Pons (tissue), 1 donor: ENCODE results near the gene C3orf70.
A peak's percentile ranks its signal among the peaks of the same experiment; 100 is the strongest.
"Not testable (repeated sequence)": the region's sequence is repeated elsewhere in the genome, so short reads cannot be mapped to it uniquely, and the experiment has no call there.

ENCODE experiments used
- DNase-seq: peaks from one replicate; pipeline ENCODE4 v3.0.0-alpha.2; 2016; ENCODE audit warnings: low spot score

The C3orf70 gene

DNA sequence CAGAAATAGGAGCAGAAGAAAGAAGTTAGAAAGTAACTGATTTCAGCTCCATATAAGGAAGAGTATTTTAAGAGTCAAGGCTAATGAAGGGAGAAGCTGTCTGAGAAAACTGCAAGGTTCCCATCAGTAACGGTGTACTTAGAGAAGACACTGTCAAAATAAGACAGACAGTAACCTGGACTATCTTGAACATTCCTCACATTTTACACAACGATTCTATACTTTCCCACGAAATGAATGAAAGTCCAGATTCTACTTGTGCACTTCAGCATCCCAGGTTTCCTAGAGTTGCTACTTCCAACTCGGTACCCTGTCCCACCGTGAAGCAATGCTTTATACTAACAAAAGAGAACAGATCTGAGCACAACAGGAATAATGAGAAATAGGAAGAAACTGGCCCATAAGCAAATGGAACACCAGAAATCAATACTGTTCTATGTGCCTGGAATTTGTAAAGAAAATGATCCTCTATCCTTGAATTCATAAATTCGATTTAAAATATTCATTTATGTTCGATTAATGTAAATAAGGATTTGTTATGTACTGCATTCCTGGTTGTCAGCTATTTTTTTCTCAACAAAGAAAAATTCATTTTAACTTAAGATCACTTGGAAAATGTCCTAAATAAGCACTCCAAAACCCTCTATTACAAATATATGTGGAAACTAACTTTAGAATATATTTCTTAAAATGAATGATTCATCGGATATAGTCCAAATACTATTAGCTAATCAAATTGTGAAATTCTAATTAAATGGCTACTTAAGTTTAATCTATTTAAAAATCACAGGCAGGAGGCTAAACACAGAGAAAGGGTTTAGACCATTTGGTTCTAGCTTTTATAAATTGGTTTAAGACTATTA lies 1.5 kb downstream of the C3orf70 start:
- peak; percentile 37 for DNase-seq

GRCh38 chr3:185150561-185150960 lies 2.3 kb downstream of the C3orf70 start:
- DNase-seq, result peak; percentile 62

GRCh38 chr3:185149591-185149990 lies 3.3 kb downstream of the C3orf70 start:
- DNase-seq, result peak; percentile 74

DNA sequence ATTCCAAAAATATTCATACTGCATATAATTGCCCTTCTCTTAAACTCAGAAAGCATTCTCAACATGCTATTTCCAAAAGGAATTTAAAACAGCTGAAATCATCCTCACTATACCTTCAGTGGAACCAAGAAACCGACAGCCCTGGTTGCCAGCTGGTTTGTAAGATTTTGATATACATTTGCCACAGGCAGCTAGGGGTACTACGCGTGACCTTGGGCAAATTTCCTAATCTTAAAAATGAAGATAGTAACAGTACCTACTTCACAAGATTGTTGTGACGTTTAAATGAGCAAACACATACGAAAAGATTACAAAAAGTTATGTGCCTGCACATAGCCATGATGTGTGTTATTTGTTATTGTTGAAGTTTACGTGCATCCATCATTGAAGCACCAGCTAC lies 7.3 kb downstream of the C3orf70 start:
- DNase-seq, result no peak

GRCh38 chr3:185144784-185145183 lies 8.1 kb downstream of the C3orf70 start:
- no peak for DNase-seq

GRCh38 chr3:185137821-185138220 lies 15.0 kb downstream of the C3orf70 start:
- no peak for DNase-seq

- no peak for DNase-seq
Observed at GRCh38 chr3:185134509-185134908, 18.4 kb downstream of the C3orf70 start.

DNA sequence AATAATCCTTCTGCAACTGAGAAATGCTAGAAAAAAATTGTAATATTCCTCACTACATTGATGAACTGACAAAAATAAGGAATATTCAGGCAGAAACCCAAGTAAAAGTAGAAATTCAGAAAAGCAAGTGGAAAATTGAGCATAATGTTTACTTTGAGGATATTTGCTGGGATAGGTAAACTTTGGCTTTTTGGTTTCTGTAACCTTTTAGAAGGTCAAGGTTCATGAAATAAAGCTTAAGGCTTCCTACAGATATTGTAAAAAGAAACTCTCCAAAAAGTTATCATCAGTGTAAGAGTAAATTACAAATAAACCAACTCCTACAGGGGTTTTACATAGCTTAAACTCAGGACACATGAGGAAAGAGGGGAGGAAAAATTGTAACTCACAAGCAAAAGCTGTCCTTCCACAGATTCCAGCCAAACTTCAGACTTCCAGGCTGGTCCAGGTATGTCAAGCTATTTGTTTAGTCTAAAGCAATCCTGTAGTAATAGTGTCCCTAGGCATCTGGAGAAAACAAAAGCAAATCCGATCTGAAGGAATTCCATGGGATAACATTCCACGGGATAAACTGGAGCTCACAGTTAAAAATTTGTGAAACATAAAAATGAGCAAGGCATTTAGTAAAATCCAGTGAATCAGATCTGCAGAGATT lies 21.1 kb downstream of the C3orf70 start:
- DNase-seq, result no peak

GRCh38 chr3:185129083-185129482 lies 23.8 kb downstream of the C3orf70 start:
- DNase-seq, result no peak

DNA sequence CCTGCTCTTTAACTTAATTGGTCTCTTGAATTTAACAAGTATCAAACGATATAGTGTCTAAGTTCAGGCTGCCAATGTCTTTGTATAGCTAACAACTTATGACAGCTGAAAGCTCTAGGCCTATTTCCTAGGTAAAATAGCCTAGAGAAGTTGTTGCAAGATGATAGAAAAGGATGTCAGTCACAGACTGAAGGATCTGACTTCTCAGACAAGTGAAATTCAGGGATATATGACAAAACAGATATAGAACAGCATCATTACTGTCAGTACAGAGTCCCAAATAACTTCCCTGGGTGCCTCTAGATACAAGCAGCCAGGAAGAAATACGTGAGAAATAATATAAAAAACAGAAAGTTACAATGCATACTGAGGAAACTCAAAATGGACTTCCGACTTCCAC lies 26.7 kb downstream of the C3orf70 start:
- no peak for DNase-seq

GRCh38 chr3:185120126-185120525 lies 32.7 kb downstream of the C3orf70 start:
- DNase-seq, result no peak

DNA sequence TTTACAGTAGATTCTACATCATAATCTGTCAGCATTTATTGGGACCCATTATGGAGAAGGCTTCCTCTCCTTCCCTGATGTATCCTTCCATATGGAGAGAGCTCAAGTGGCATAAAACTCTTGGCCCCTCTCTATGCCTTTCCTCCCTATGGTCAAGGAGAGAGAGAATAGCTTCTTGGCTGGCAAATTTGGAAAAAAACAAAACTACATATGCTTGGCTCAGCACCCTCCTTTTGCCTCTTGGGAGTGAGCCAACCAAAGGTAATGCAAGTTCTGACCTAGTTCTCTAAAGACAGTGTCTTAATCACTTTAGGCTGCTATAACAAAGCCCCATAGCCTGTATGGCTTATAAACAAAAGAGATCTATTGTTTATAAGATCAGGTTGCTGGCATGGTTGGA lies 37.5 kb downstream of the C3orf70 start:
- DNase-seq, result peak; percentile 12

GRCh38 chr3:185114756-185115155 lies 38.1 kb downstream of the C3orf70 start:
- no peak for DNase-seq

DNA sequence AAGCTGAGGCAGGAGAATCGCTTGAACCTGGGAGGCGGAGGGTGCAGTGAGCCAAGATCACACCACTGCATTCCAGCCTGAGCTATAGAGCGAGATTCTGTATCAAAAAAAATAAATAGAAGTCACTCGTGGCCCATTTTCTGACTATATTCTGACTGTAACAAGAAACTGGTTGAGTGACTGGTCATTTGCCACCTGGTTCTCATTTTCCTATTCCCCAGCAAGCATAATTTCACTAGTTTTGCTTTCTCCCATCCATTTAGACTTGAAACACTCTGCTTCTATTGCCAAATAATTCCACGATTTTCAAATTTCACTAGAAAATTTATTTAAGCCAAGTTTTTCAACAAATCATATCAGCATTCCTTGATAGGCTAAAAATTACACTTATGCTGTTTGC lies 40.7 kb downstream of the C3orf70 start:
- DNase-seq, result no peak

DNA sequence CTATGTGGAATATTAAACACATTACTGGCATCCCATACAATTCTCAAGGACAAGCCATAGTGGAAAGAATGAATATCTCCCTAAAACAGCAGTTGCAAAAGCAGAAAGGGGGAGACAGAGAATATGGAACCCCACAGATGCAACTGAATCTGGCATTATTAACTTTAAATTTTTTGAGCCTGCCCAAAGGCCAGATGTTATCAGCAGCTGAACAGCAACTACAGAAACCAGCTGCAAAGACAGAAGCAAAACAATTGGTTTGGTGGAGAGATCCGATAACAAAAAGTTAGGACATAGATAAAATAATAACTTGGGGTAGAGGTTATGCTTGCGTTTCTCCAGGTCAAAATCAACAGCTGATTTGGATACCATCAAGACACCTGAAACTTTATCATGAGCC lies 43.8 kb downstream of the C3orf70 start:
- not testable (repeated sequence) for DNase-seq

GRCh38 chr3:185106256-185106890 lies 46.5 kb downstream of the C3orf70 start:
- DNase-seq, result not testable (repeated sequence)

DNA sequence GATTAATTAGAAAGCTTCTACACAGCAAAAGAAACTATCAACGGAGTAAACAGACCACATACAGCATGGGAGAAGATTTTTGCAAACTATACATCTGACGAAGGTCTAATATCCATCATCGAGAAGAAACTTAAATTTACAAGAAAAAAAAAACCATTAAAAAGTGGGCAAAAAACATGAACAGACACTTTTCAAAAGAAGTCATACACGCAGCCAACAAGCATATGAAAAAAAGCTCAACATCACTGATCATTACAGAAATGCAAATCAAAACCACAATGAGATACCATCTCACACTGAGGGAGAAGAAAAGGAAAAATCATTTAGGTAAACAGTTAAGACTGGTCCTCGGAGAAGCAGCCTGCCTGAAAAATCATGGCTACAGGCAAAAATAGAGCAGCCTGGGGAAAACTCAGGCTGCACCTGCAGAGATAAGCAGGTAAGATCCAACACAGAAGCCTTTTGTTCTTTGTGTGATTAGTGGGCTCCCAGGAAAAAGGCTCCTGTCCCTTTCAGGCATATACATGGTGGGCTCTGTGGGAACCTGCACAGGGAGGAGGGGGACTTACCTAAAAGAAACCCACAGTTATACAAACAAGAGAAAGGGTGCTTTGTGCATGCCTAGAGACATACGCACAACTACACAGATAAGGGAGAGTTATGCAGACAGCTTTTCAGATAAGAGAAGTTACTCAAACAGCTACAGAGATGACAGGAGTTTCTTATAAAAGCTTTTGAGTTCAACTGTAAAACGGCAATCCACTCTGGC lies 49.3 kb downstream of the C3orf70 start:
- DNase-seq, result no peak

DNA sequence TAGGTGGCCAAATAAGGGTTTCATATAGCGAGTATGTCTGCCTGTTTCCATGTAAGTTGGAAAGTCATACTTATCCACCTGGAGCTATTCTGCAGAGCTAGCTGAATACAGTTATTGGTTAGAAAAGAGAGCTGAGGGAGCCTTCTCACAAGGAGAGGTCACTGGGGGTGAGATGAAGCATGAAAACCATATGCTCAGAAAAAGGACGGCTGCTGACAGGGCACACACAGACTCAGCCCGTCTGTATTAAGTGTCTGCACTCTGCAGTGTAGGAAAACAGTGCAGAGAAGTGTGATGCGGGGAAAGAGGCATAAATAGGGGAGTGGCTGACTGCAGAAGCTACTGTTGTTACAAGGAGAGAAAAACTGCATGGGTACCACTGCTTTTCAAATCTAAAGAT lies 58.2 kb downstream of the C3orf70 start:
- DNase-seq, result no peak

DNA sequence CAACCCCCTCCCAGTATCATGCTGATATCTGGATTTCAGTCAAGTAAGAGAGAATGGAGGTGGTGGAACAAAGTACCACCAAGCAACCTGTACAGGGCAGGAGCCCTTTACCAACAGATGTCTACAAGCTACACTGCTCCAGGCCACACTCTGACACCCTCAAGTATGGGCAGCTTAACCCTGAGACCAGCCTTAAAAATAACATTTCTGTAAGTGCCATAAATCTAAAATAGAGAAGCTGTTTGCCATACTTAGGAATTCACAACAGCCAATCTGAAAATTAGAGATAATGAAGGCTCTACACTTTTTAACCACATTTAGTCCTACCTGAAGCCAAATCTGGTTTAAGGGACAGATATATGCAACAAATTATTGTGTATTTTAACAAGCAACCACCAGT lies 59.7 kb downstream of the C3orf70 start:
- DNase-seq, result no peak

- no peak for DNase-seq
Observed at GRCh38 chr3:185090811-185091210, 62.0 kb downstream of the C3orf70 start.

DNA sequence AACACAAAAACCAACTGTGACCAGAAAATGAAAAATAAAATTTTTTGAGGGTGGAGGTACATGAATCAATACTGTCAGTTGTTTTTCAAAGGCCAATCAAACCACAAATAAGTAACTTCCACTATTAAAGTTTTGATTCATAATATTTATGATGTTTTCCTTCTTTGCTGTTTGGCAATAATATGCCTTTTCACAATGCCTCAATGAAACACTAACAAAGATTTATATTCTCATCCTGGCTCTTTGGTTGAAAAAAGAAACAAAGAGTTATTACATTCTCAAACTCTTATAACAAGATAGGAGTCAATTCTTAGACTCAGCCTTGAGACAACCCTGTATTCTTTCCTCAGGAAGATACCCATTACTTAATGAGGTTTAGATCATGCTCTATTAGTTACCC lies 63.1 kb downstream of the C3orf70 start:
- DNase-seq, result no peak

DNA sequence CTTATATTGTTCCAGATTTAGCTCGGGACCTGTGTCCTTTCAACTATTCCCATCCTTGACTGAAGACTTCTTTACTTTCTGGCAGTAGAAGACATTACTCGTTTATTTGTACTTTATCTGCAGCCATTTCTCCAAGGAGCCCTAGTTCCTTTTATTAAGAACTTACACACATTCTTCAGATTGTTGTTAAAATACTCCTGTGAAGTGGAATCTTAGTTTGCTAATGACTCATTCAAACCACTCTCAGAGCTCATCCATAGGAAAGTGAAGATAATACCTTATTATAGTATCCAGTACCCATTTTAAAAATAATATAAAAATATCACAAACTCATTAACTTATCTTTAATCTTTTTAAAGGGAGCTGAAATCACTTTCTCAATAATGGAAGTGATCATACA lies 63.5 kb downstream of the C3orf70 start:
- no peak for DNase-seq
